K562 (cell line): Measurements from ENCODE around the gene HLCS. TPM values are rescaled to one million over a fixed set of nuclear protein-coding genes. Genes with fewer than 3 reads are reported as not detected.

Experiments
- HDAC3 ChIP-seq: fragments of 450-650 bp; IDR thresholded peaks from 2 replicates; pipeline ENCODE4 v1.6.1; 2018; ENCODE audit warnings: borderline replicate concordance, mild to moderate bottlenecking, moderate library complexity; ENCODE audit not compliant: partially characterized antibody
- polyA plus RNA-seq, 8 experiments: library from polyadenylated mRNA; depleted of rRNA in 4 of 8; stranded (reverse) in 5 of 8; unstranded in 3 of 8; fragments of >200 nt; fragmentation: Nextera tagmentation in 2 of 8; fragmentation: Illumina TruSeq in 1 of 8; extraction: Ambion mirVana in 2 of 8; extraction: Trizol in 1 of 8; gene quantifications; 2 replicates each; pipeline versions ENCODE4 v1.2.1 to v1.2.3, GENCODE V29; 2011 to 2014; ENCODE audit warnings: inconsistent platforms in 1 of 8, missing spikeins in 1 of 8
- total RNA-seq, 7 experiments: library from RNA; depleted of rRNA in 6 of 7; stranded (reverse); fragments of >200 nt in 6 of 7; fragmentation: Illumina TruSeq in 2 of 7; extraction: Trizol in 2 of 7; gene quantifications; 2 replicates each; pipeline versions ENCODE4 v1.2.1 to v1.2.3, GENCODE V29; 2011 to 2021; ENCODE audit warnings: low replicate concordance in 1 of 7
- TF ChIP-seq, protein P1 (sequence below): fragments of 250-450 bp; sonication (Bioruptor Pico); IDR thresholded peaks from 2 replicates; pipeline ENCODE4 v1.4.0; 2020
- TF ChIP-seq, protein P2 (sequence below), 2 experiments: IDR thresholded peaks in 1 of 2; conservative IDR thresholded peaks in 1 of 2; 2 replicates each; pipeline ENCODE4 v1.6.1; 2016; ENCODE audit warnings: low read depth in 2 of 2, mild to moderate bottlenecking in 1 of 2, missing compliant biosample characterization in 1 of 2, missing genetic modification characterization in 1 of 2, moderate library complexity in 1 of 2
- TF ChIP-seq, protein P3 (sequence below): fragments of 450-650 bp; IDR thresholded peaks from 2 replicates; pipeline ENCODE4 v1.6.1; 2017; ENCODE audit warnings: antibody characterized with exemption, mild to moderate bottlenecking

The HLCS gene
- total and polyA plus RNA-seq, 9 of the 15 experiments (the other 6 are each of a cell fraction or from before 2014, with no cell fraction given), result 3.0 to 21.5 (median 17.1) TPM

DNA sequence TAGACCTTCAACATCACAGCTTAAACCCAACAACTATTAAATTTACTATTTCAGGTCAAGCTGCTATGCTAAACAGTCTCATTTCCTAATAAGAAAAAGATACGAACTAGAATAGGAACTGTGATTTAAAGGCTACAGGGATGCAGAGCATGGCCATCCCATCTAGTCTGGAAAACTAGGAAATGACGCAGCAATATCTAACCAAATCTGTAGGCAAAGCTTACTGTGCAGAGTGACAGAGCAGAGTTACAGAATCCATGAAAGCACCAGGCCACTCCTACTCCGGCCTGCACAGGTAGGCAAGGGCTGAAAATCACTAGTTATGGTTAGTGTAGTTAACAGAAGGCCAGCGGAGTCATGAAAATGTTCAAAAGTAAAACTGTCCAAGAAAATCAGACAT is 2.1 kb downstream of the HLCS start (continued):
- TF ChIP-seq, protein P1, sequence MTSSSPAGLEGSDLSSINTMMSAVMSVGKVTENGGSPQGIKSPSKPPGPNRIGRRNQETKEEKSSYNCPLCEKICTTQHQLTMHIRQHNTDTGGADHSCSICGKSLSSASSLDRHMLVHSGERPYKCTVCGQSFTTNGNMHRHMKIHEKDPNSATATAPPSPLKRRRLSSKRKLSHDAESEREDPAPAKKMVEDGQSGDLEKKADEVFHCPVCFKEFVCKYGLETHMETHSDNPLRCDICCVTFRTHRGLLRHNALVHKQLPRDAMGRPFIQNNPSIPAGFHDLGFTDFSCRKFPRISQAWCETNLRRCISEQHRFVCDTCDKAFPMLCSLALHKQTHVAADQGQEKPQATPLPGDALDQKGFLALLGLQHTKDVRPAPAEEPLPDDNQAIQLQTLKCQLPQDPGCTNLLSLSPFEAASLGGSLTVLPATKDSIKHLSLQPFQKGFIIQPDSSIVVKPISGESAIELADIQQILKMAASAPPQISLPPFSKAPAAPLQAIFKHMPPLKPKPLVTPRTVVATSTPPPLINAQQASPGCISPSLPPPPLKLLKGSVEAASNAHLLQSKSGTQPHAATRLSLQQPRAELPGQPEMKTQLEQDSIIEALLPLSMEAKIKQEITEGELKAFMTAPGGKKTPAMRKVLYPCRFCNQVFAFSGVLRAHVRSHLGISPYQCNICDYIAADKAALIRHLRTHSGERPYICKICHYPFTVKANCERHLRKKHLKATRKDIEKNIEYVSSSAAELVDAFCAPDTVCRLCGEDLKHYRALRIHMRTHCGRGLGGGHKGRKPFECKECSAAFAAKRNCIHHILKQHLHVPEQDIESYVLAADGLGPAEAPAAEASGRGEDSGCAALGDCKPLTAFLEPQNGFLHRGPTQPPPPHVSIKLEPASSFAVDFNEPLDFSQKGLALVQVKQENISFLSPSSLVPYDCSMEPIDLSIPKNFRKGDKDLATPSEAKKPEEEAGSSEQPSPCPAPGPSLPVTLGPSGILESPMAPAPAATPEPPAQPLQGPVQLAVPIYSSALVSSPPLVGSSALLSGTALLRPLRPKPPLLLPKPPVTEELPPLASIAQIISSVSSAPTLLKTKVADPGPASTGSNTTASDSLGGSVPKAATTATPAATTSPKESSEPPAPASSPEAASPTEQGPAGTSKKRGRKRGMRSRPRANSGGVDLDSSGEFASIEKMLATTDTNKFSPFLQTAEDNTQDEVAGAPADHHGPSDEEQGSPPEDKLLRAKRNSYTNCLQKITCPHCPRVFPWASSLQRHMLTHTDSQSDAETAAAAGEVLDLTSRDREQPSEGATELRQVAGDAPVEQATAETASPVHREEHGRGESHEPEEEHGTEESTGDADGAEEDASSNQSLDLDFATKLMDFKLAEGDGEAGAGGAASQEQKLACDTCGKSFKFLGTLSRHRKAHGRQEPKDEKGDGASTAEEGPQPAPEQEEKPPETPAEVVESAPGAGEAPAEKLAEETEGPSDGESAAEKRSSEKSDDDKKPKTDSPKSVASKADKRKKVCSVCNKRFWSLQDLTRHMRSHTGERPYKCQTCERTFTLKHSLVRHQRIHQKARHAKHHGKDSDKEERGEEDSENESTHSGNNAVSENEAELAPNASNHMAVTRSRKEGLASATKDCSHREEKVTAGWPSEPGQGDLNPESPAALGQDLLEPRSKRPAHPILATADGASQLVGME, result no peak
- TF ChIP-seq, protein P2, sequence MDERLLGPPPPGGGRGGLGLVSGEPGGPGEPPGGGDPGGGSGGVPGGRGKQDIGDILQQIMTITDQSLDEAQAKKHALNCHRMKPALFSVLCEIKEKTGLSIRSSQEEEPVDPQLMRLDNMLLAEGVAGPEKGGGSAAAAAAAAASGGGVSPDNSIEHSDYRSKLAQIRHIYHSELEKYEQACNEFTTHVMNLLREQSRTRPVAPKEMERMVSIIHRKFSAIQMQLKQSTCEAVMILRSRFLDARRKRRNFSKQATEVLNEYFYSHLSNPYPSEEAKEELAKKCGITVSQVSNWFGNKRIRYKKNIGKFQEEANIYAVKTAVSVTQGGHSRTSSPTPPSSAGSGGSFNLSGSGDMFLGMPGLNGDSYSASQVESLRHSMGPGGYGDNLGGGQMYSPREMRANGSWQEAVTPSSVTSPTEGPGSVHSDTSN (CRISPR knock-in tag; IDR thresholded peaks at IDR 0.05; ENCODE audit: low read depth), result no peak
- TF ChIP-seq, protein P2 (tag; conservative IDR thresholded peaks at IDR 0.05; ENCODE audit: low read depth), result no peak
- TF ChIP-seq HDAC3, result peak; percentile 8
- TF ChIP-seq, protein P3, sequence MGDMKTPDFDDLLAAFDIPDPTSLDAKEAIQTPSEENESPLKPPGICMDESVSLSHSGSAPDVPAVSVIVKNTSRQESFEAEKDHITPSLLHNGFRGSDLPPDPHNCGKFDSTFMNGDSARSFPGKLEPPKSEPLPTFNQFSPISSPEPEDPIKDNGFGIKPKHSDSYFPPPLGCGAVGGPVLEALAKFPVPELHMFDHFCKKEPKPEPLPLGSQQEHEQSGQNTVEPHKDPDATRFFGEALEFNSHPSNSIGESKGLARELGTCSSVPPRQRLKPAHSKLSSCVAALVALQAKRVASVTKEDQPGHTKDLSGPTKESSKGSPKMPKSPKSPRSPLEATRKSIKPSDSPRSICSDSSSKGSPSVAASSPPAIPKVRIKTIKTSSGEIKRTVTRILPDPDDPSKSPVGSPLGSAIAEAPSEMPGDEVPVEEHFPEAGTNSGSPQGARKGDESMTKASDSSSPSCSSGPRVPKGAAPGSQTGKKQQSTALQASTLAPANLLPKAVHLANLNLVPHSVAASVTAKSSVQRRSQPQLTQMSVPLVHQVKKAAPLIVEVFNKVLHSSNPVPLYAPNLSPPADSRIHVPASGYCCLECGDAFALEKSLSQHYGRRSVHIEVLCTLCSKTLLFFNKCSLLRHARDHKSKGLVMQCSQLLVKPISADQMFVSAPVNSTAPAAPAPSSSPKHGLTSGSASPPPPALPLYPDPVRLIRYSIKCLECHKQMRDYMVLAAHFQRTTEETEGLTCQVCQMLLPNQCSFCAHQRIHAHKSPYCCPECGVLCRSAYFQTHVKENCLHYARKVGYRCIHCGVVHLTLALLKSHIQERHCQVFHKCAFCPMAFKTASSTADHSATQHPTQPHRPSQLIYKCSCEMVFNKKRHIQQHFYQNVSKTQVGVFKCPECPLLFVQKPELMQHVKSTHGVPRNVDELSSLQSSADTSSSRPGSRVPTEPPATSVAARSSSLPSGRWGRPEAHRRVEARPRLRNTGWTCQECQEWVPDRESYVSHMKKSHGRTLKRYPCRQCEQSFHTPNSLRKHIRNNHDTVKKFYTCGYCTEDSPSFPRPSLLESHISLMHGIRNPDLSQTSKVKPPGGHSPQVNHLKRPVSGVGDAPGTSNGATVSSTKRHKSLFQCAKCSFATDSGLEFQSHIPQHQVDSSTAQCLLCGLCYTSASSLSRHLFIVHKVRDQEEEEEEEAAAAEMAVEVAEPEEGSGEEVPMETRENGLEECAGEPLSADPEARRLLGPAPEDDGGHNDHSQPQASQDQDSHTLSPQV, result peak; percentile 65
- TF ChIP-seq, all 486 proteins: peak for 37
